Kidney capillary endothelial cell (primary cell): ENCODE data around the gene SIX5.

Experiments
- DNase-seq: peaks from one replicate; pipeline ENCODE4 v3.0.0-alpha.2; 2018; ENCODE audit warnings: low spot score

SIX5 gene

GRCh38 chr19:45773384-45773783 lies 4.3 kb upstream of the SIX5 start:
- no peak for DNase-seq

GRCh38 chr19:45772912-45773311 lies 3.9 kb upstream of the SIX5 start:
- no peak for DNase-seq

- no peak for DNase-seq
Measured at GRCh38 chr19:45772130-45772840, 3.2 kb upstream of the SIX5 start.

- DNase-seq = no peak
Measured at GRCh38 chr19:45771311-45771933, 2.4 kb upstream of the SIX5 start.

GRCh38 chr19:45770192-45771101 lies 1.4 kb upstream of the SIX5 start:
- peak; percentile 95 for DNase-seq

GRCh38 chr19:45769821-45770191 lies 754 bp upstream of the SIX5 start:
- no peak for DNase-seq

- DNase-seq = peak; percentile 29
Measured at GRCh38 chr19:45768655-45768983, 433 bp downstream of the SIX5 start.

DNA sequence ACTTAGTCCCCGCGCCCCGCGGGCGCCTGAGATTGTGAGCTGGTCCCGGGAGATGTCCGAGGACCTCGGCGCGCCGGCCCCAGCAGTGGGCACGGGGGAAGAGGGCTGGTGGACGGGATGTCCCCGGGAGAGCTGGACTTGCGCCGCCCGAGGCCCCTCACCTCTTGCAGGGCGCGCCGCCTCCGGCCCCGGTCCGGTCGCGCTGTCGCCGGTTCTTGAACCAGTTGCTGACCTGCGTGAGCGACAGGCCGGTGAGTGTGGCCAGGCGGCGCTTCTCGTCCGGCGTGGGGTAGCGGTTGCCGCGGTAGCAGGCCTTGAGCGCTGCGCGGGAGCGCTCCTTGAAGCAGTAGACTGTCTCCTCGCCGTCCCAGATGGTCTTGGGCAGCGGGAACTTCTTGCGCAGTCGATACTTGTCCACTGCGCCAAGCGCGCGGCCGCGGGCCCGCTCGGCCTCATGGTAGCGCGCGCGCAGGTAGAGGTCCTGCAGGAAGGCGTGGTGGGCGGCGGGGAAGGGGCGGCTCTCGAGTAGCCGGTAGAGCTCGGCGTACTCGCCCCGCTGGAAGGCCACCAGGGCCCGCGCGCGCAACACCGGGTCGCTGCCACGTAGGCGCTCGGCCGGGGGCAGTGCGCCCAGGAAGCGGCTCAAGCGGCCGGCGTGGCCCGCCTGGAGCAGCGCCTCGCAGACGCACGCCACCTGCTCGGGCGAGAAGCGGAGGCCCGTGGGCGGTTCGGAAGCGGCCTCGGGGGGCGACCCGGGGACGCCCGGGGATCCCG lies 984 bp downstream of the SIX5 start:
- DNase-seq = peak; percentile 38

GRCh38 chr19:45767410-45767880 lies 1.6 kb downstream of the SIX5 start:
- peak; percentile 30 for DNase-seq

DNA sequence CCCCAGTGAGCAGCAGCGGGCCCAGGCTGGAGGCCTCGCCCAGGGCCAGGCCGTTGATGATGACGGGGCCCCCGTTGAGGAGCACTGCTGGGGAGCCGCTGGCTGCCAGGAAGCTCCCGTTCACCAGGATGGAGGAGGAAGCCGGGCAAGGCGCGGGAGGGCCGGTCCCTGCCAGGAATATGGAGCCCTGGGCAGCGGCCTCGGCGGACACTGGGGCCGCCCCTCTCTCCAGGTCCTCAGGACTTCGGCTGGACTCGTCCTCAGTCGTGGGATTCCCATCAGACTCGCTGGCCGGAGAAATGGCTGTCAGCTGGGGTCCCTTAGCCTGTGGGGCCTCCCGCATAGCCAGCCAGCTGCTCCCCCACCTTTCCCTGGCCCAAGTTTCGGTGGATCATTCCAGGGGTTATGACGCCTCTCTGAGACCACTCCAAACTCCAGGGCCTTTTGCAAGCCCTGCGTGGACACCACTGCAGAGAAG lies 2.1 kb downstream of the SIX5 start:
- DNase-seq = peak; percentile 42

DNA sequence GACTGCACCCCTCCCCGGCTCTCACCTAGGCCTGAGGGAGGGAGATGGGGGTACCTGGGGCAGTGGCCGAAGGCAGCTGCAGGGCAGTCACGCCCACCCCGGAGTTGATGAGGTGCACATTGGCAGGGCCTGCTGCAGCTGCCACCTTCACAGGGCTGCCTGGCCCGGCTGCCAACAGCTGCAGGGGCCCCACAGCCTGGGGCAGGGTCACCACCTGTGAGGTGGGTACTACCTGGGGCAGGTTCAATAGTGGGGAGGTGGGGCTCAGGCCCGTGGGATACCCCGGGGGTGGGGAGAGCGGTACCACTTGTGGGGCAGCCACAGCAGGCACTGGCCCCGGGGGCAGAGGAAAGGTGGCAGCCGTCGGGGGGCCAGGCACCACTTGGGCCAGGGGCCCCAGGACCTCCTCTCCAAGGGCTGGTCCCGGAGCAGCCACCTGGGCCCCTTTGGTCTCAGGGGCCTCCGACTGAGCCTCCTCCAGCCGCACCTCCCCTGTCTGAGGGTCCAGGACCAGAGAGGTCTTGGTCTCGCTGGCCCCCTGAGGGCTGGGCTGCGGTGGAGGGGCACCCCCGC lies 2.7 kb downstream of the SIX5 start:
- no peak for DNase-seq

DNA sequence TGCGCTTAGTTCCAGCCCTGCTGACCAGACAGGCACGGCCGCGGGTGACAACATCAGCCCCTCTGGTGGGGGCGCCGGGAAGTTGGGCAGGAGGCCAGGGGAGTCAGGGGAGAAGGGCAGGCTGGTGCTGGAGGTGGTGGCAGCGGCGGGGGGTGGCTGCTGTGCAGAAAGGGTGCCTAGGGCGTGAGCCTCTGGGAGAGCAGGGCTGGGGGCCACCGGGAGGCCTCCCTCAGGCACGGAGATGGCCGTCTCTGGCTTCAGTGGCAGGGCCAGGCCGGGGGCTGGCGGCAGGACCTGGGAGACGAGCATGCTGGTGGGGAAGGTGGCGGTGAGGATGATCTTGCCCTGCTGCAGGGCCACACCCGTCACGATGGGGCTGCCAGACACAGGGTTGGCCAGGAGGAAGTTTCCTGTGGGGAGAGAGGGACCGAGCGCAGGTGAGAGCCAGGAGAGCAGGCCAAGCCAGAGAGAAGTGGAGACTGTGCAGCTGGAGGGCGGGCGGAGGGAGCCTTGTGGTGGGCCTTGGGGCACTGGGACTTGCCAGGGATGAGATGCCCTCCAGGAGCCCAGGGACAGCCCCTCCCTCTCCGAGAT lies 3.3 kb downstream of the SIX5 start:
- DNase-seq = no peak

- no peak for DNase-seq
Measured at GRCh38 chr19:45764945-45765701, 3.9 kb downstream of the SIX5 start.

DNA sequence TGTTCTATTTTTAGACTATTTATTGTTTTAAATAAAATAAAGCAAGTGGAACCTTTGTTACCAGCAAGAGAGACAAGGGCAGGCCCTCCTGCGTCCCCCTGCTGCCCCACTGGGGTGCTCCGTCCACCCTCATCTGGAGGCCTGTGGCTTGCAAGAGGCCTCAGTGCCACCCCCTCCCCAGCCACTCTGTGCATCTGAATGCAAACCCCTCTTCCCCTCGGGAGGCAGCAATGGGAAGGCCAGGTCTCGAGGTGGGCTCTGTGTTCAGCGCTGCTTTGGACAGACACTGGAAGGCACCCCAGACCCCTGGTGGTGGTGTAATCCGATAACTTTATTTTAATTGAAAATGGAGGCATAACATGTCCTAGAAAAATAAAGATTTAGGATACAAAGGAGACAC lies 4.6 kb downstream of the SIX5 start:
- no peak for DNase-seq

DNA sequence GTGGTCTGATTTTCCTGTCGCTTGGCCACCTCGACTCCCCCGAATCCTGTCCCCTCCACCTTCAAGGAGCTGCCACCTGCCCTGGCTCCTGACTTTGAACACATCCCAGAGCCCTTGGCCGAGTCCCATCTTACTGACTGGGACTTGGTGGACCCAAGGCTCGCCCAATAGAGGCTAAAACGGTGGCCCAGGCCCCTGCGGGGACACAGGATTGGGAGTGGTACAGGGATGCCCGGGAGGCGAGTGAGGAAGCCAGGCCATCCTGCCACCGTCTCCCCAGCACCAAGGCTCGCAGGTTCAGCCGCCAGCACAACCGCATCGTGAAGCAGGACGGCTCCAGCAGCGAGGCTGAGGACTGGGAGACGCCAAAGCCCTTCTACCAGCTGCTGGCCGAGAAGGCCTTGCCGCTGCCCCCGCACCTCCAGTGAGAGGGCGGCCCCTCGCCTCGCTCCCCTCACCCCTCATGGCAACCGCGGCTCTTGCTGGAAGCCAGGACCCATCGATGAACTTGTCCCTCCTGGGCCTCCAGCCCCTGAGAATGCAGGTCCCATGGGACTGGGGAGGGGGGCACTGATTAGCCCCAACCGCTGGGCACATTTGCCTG lies 5.3 kb downstream of the SIX5 start:
- DNase-seq = no peak

- DNase-seq = no peak
Measured at GRCh38 chr19:45762870-45763631, 6.0 kb downstream of the SIX5 start.

DNA sequence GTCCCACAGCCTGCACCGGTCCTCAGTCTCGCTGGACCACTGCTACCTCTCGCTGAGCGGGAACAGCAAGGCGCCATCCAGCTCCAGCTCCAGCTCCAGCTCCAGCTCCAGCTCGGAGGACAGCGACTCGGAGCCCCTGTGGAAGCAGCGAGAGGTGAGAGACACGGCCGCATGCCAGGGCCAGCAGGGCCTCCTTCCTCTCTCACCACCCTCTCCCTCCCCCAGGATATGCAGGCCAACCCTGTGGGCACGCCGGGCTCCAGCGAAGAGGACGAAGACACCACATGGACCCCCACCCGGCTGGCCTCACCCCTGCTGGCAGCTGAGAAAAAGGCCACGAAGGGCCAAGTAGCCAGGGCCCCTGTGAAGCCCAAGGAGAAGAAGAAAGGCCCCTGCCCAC lies 7.3 kb downstream of the SIX5 start:
- no peak for DNase-seq

GRCh38 chr19:45758921-45759320 lies 10.1 kb downstream of the SIX5 start:
- no peak for DNase-seq

GRCh38 chr19:45757695-45758094 lies 11.4 kb downstream of the SIX5 start:
- no peak for DNase-seq
